Tibial nerve (tissue), 4 donors: ENCODE data around the gene METAP1D. TPM values are rescaled to one million over a fixed set of nuclear protein-coding genes. Genes with fewer than 3 reads are reported as not detected.

Experiments used
- DNase-seq, 2 donors: peaks; one replicate each; pipeline ENCODE4 v3.0.0-alpha.2; 2019; ENCODE audit warnings: low spot score in 2 of 2
- H3K27ac ChIP-seq, 4 donors: fragments of 200-600 bp; sonication (generic) in 3 of 4; one replicate each; pipeline ENCODE4 v1.5.1; 2017 to 2019; ENCODE audit warnings: mild to moderate bottlenecking in 1 of 4
- H3K27me3 ChIP-seq, 2 donors: fragments of 200-600 bp; sonication (generic) in 1 of 2; one replicate each; pipeline versions ENCODE4 v1.5.1 to v1.6.0; 2017 to 2019
- H3K36me3 ChIP-seq, 3 donors: fragments of 200-600 bp; sonication (generic); one replicate each; pipeline ENCODE4 v1.5.1; 2018 to 2019
- H3K4me1 ChIP-seq, 4 donors: fragments of 200-600 bp; sonication (generic) in 3 of 4; one replicate each; pipeline ENCODE4 v1.5.1; 2017 to 2019
- H3K4me3 ChIP-seq, 4 donors: fragments of 200-600 bp; sonication (generic) in 3 of 4; one replicate each; pipeline ENCODE4 v1.5.1; 2017 to 2019; ENCODE audit warnings: mild to moderate bottlenecking in 1 of 4, moderate library complexity in 1 of 4
- H3K9me3 ChIP-seq, 4 donors: fragments of 200-600 bp; sonication (generic) in 3 of 4; one replicate each; pipeline ENCODE4 v1.5.1; 2017 to 2019
- CTCF ChIP-seq, 5 experiments: fragments of 200-600 bp in 3 of 5; fragments of 450-650 bp in 2 of 5; sonication (generic) in 3 of 5; IDR thresholded peaks; one replicate each; pipeline ENCODE4 v1.5.1; 2016 to 2019; ENCODE audit warnings: antibody characterized with exemption in 5 of 5, mild to moderate bottlenecking in 3 of 5, moderate library complexity in 2 of 5
- EP300 ChIP-seq, 2 donors: sonication (generic); formaldehyde crosslinking; IDR thresholded peaks; one replicate each; pipeline ENCODE4 v1.6.1; 2017; ENCODE audit warnings: antibody characterized with exemption in 2 of 2, mild to moderate bottlenecking in 1 of 2
- POLR2A ChIP-seq, 2 donors: fragments of 450-650 bp; IDR thresholded peaks; one replicate each; pipeline ENCODE4 v1.6.1; 2017; ENCODE audit warnings: antibody characterized with exemption in 2 of 2, mild to moderate bottlenecking in 2 of 2, moderate library complexity in 2 of 2
- WGBS, 2 donors: methylation state at CpG; one replicate each; pipeline ENCODE4 v1.1.5; 2018; 5-methylcytosine and 5-hydroxymethylcytosine counted together
- total RNA-seq, 4 donors: library from RNA; depleted of rRNA; stranded (reverse); fragments of >200 nt; gene quantifications; one replicate each; pipeline ENCODE4 v1.1.0, GENCODE V29; 2016

METAP1D gene
- total RNA-seq, 4 donors from 2014 or later, result 9.4 to 28.4 (median 14.7) TPM

GRCh38 chr2:172079416-172079815, 79.7 kb downstream of the METAP1D start:
- WGBS, 2 donors, result 88 to 90% methylated on average over 5 of the region's 5 CpGs
- Histone ChIP-seq H3K36me3 (peaks cover 0 to 4% (median 0%) of the 10 kb centered on the region in 3 donors), H3K4me1 (peaks cover 0 to 19% (median 4%) of the 10 kb centered on the region in 4 donors), H3K9me3 (no peaks in the 10 kb centered on the region), H3K27me3 (peaks cover 4 to 46% of the 10 kb centered on the region in 2 donors), H3K4me3 (no peak overlapping the region), H3K27ac (no peak overlapping the region)
- no peak for DNase-seq
- TF ChIP-seq POLR2A (IDR thresholded peaks at IDR 0.05) (no peak), CTCF (IDR thresholded peaks at IDR 0.05) (no peak), EP300 (IDR thresholded peaks at IDR 0.05) (no peak)

- Histone ChIP-seq H3K27me3 (peaks cover 4 to 52% of the 10 kb centered on the region in 2 donors), H3K27ac (no peak overlapping the region), H3K4me3 (no peak overlapping the region), H3K4me1 (peaks cover 0 to 25% (median 10%) of the 10 kb centered on the region in 4 donors), H3K36me3 (peaks cover 0 to 4% (median 0%) of the 10 kb centered on the region in 3 donors), H3K9me3 (no peaks in the 10 kb centered on the region)
- TF ChIP-seq CTCF (IDR thresholded peaks at IDR 0.05), result no peak
- no peak for TF ChIP-seq POLR2A (IDR thresholded peaks at IDR 0.05)
- TF ChIP-seq EP300 (IDR thresholded peaks at IDR 0.05), result no peak
- WGBS, 2 donors, result 62 to 65% methylated on average over 38 of the region's 38 CpGs
- no peak for DNase-seq
Measured at GRCh38 chr2:172079838-172080640, 80.3 kb downstream of the METAP1D start.

GRCh38 chr2:172080641-172081220, 81.0 kb downstream of the METAP1D start:
- no peak for DNase-seq
- no peak for TF ChIP-seq POLR2A (IDR thresholded peaks at IDR 0.05)
- no peak overlapping the region for H3K27ac ChIP-seq
- H3K27me3 ChIP-seq, result peaks cover 4 to 59% of the 10 kb centered on the region in 2 donors
- H3K4me3 ChIP-seq, result no peak overlapping the region
- no peaks in the 10 kb centered on the region for H3K9me3 ChIP-seq
- WGBS, 2 donors, result 57 to 67% methylated on average over 25 of the region's 25 CpGs
- peaks cover 0 to 4% (median 0%) of the 10 kb centered on the region in 3 donors for H3K36me3 ChIP-seq
- peaks cover 0 to 32% (median 16%) of the 10 kb centered on the region in 4 donors for H3K4me1 ChIP-seq

- Histone ChIP-seq H3K36me3 (peaks cover 0 to 4% (median 0%) of the 10 kb centered on the region in 3 donors), H3K4me1 (peaks cover 0 to 39% (median 22%) of the 10 kb centered on the region in 4 donors), H3K9me3 (no peaks in the 10 kb centered on the region), H3K27ac (no peak overlapping the region), H3K4me3 (no peak overlapping the region), H3K27me3 (peaks cover 7 to 66% of the 10 kb centered on the region in 2 donors)
- WGBS, 2 donors, result 38 to 40% methylated on average over 30 to 35 of the region's 36 CpGs
- no peak for DNase-seq
- TF ChIP-seq EP300 (IDR thresholded peaks at IDR 0.05) (no peak), CTCF (IDR thresholded peaks at IDR 0.05) (no peak), POLR2A (IDR thresholded peaks at IDR 0.05) (no peak)
Measured at GRCh38 chr2:172081221-172082022, 81.7 kb downstream of the METAP1D start.

GRCh38 chr2:172082105-172082943, 82.6 kb downstream of the METAP1D start:
- H3K27me3 ChIP-seq, result peaks cover 9 to 75% of the 10 kb centered on the region in 2 donors
- peaks cover 0 to 48% (median 30%) of the 10 kb centered on the region in 4 donors for H3K4me1 ChIP-seq
- H3K36me3 ChIP-seq, result peaks cover 0 to 4% (median 0%) of the 10 kb centered on the region in 3 donors
- no peak for TF ChIP-seq EP300 (IDR thresholded peaks at IDR 0.05)
- DNase-seq, result no peak
- 42 to 53% methylated on average over 14 of the region's 14 CpGs for WGBS, 2 donors
- H3K4me3 ChIP-seq, result no peak overlapping the region
- H3K9me3 ChIP-seq, result no peaks in the 10 kb centered on the region
- H3K27ac ChIP-seq, result no peak overlapping the region
